HCT116 (cell line): ENCODE measurements around the gene TMEM232. TPM values are rescaled to one million over a fixed set of nuclear protein-coding genes. Genes with fewer than 3 reads are reported as not detected.

ENCODE experiments used
- ATAC-seq: fragments of 200-7000 bp; cut with Tn5 transposase; 2 replicates; pipeline ENCODE4 v1.9.1; 2020; ENCODE audit warnings: mild to moderate bottlenecking, moderate library complexity
- BruUV-seq: library from RNA; stranded (reverse); fragments of 400-500 nt; replicated peaks from 2 replicates; lab custom pipeline; 2021; lab: Mats Ljungman, UMichigan
- CTCF ChIA-PET: fragments of 300-600 bp; sonication (Branson Sonifier 250); formaldehyde crosslinking; loops from one replicate; lab custom pipeline; 2021; ENCODE audit warnings: antibody characterized with exemption; lab: Charles Lee
- POLR2A ChIA-PET: fragments of 300-600, 350-600 bp; sonication (Branson Sonifier 250); formaldehyde crosslinking; loops from one replicate; lab custom pipeline; 2021; ENCODE audit warnings: antibody characterized with exemption; lab: Charles Lee
- RAD21 ChIA-PET, 2 experiments: fragments of 300-600 bp; sonication (Branson Sonifier 250); formaldehyde crosslinking; loops; one replicate each; lab custom pipeline; 2023; ENCODE audit warnings: low total read pairs in 2 of 2; ENCODE audit not compliant: uncharacterized antibody in 2 of 2, unreplicated experiment in 2 of 2, low non-redundant PET in 1 of 2; lab: Charles Lee
- DNase-seq: peaks from one replicate; pipeline ENCODE4 v3.0.0-alpha.2; 2010; ENCODE audit warnings: low read depth, low spot score
- H2AFZ ChIP-seq: fragments of 200-600 bp; shearing (Covaris generic), sonication (generic); 2 replicates; pipeline ENCODE4 v1.6.1; 2017; ENCODE audit warnings: low read depth, mixed run types, mixed read lengths, antibody characterized with exemption, low read length; ENCODE audit not compliant: poor library complexity, severe bottlenecking
- H3K27ac ChIP-seq: 2 replicates; pipeline ENCODE4 v1.5.1; 2012; ENCODE audit warnings: low read depth, low read length
- H3K27me3 ChIP-seq: fragments of 200-600 bp; sonication (generic); 2 replicates; pipeline ENCODE4 v1.6.1; 2016; ENCODE audit warnings: mixed run types, low read length, mixed read lengths; ENCODE audit not compliant: insufficient read depth
- H3K36me3 ChIP-seq, 2 experiments: fragments of 200-500 bp in 1 of 2; fragments of 200-600 bp in 1 of 2; sonication (Bioruptor generic) in 1 of 2; sonication (generic) in 1 of 2; 2 replicates each; pipeline versions ENCODE4 v1.5.1 to v1.6.1; 2014 to 2016; ENCODE audit warnings: low read length in 2 of 2, inconsistent platforms in 1 of 2, mixed read lengths in 1 of 2, mixed run types in 1 of 2; ENCODE audit not compliant: insufficient read depth in 2 of 2, control insufficient read depth in 1 of 2
- H3K4me1 ChIP-seq, 2 experiments: fragments of 200-600 bp in 1 of 2; sonication (generic) in 1 of 2; 2 replicates each; pipeline versions ENCODE4 v1.5.1 to v1.6.1; 2012 to 2017; ENCODE audit warnings: low read length in 2 of 2, inconsistent platforms in 1 of 2, mild to moderate bottlenecking in 1 of 2, mixed read lengths in 1 of 2, mixed run types in 1 of 2, moderate library complexity in 1 of 2; ENCODE audit not compliant: insufficient read depth in 2 of 2, control insufficient read depth in 1 of 2
- H3K4me2 ChIP-seq: fragments of 200-600 bp; sonication (generic); 2 replicates; pipeline ENCODE4 v1.6.1; 2017; ENCODE audit warnings: mixed run types, low read length, mixed read lengths
- H3K4me3 ChIP-seq, 2 experiments: fragments of 200-600 bp in 1 of 2; sonication (generic) in 1 of 2; replicated peaks in 1 of 2; 2 replicates each; pipeline ENCODE4 v1.5.1; 2011 to 2016; ENCODE audit warnings: low read length in 2 of 2, control low read depth in 1 of 2, low read depth in 1 of 2, mild to moderate bottlenecking in 1 of 2, mixed read lengths in 1 of 2, mixed run types in 1 of 2
- H3K79me2 ChIP-seq: fragments of 200-600 bp; sonication (generic); 2 replicates; pipeline ENCODE4 v1.6.1; 2017; ENCODE audit warnings: mild to moderate bottlenecking, mixed run types, low read length, moderate library complexity, mixed read lengths; ENCODE audit not compliant: insufficient read depth
- H3K9ac ChIP-seq: fragments of 200-600 bp; sonication (generic); 2 replicates; pipeline ENCODE4 v1.6.1; 2016; ENCODE audit warnings: low read length, mixed read lengths
- H3K9me2 ChIP-seq: fragments of 200-600 bp; sonication (generic), shearing (Covaris generic); 2 replicates; pipeline ENCODE4 v1.6.1; 2017; ENCODE audit warnings: mixed run types, mild to moderate bottlenecking, moderate library complexity; ENCODE audit not compliant: insufficient read depth
- H3K9me3 ChIP-seq, 2 experiments: fragments of 200-500 bp in 1 of 2; fragments of 200-600 bp in 1 of 2; sonication (Bioruptor generic) in 1 of 2; sonication (generic) in 1 of 2; 2 replicates each; pipeline ENCODE4 v1.6.1; 2014 to 2017; ENCODE audit warnings: low read length in 2 of 2, mixed read lengths in 2 of 2, inconsistent platforms in 1 of 2, low read depth in 1 of 2, mild to moderate bottlenecking in 1 of 2, mixed run types in 1 of 2, moderate library complexity in 1 of 2; ENCODE audit not compliant: control insufficient read depth in 1 of 2, insufficient read depth in 1 of 2
- H4K20me1 ChIP-seq: fragments of 200-600 bp; sonication (generic), shearing (Covaris generic); 2 replicates; pipeline ENCODE4 v1.6.1; 2017; ENCODE audit warnings: mixed run types, mild to moderate bottlenecking, moderate library complexity; ENCODE audit not compliant: insufficient read depth
- CBX3 ChIP-seq: IDR thresholded peaks from 2 replicates; pipeline ENCODE4 v1.6.1; 2012; ENCODE audit warnings: low read depth
- CTCF ChIP-seq, 3 experiments: fragments of 200-600 bp in 1 of 3; sonication (generic) in 1 of 3; IDR thresholded peaks in 2 of 3; conservative IDR thresholded peaks in 1 of 3; 2 replicates each; pipeline ENCODE4 v1.5.1; 2012 to 2017; ENCODE audit warnings: low read depth in 2 of 3, low read length in 2 of 3, antibody characterized with exemption in 1 of 3, borderline replicate concordance in 1 of 3, control low read depth in 1 of 3, mild to moderate bottlenecking in 1 of 3, mixed read lengths in 1 of 3, mixed run types in 1 of 3, moderate library complexity in 1 of 3; ENCODE audit not compliant: insufficient read depth in 1 of 3
- EZH2 ChIP-seq: fragments of 200-600 bp; sonication (generic); IDR thresholded peaks from 2 replicates; pipeline ENCODE4 v1.6.1; 2017; ENCODE audit warnings: antibody characterized with exemption, mixed run types
- EZH2phosphoT487 ChIP-seq: fragments of 200-600 bp; IDR thresholded peaks from 2 replicates; pipeline ENCODE4 v1.6.1; 2018; ENCODE audit warnings: antibody characterized with exemption, borderline replicate concordance
- FOSL1 ChIP-seq: IDR thresholded peaks from 2 replicates; pipeline ENCODE4 v1.6.1; 2012; ENCODE audit warnings: low read depth
- MAX ChIP-seq: IDR thresholded peaks from 2 replicates; pipeline ENCODE4 v1.6.1; 2012
- SIN3A ChIP-seq: IDR thresholded peaks from 2 replicates; pipeline ENCODE4 v1.6.1; 2012; ENCODE audit warnings: low read depth
- SP1 ChIP-seq: IDR thresholded peaks from 2 replicates; pipeline ENCODE4 v1.6.1; 2012; ENCODE audit warnings: low read depth
- SRF ChIP-seq: IDR thresholded peaks from 2 replicates; pipeline ENCODE4 v1.6.1; 2012; ENCODE audit warnings: low read depth
- TCF7L2 ChIP-seq: IDR thresholded peaks from 2 replicates; pipeline ENCODE4 v1.7.0; 2011; ENCODE audit warnings: borderline replicate concordance, inconsistent platforms; ENCODE audit not compliant: insufficient read depth, insufficient read length; ENCODE audit errors: extremely low read depth
- YY1 ChIP-seq: IDR thresholded peaks from 2 replicates; pipeline ENCODE4 v1.6.1; 2011; ENCODE audit warnings: low read length, low read depth, moderate library complexity, mild to moderate bottlenecking; ENCODE audit not compliant: insufficient replicate concordance; ENCODE audit errors: extremely low read depth
- ZBTB33 ChIP-seq: IDR thresholded peaks from 2 replicates; pipeline ENCODE4 v1.6.1; 2011; ENCODE audit warnings: mild to moderate bottlenecking, low read length, moderate library complexity; ENCODE audit not compliant: insufficient replicate concordance; ENCODE audit errors: extremely low read depth
- ZFX ChIP-seq: fragments of 450-650 bp; IDR thresholded peaks from 2 replicates; pipeline ENCODE4 v1.6.1; 2017
- intact Hi-C: fragments of 100-400 bp; cut with micrococcal nuclease; formaldehyde crosslinking; loops from 2 replicates; pipeline ENCODE4 v1.10.0; 2022
- total RNA-seq: library from RNA; stranded (reverse); gene quantifications from one replicate; pipeline ENCODE4 v1.2.1, GENCODE V29; 2021; ENCODE audit not compliant: unreplicated experiment

The TMEM232 gene
- total RNA-seq, 1 experiment from 2014 or later = 1.2 TPM

GRCh38 chr5:110377361-110377760, 349.1 kb downstream of the TMEM232 start:
- H3K4me2 ChIP-seq = no peak overlapping the region
- no peaks in the 10 kb centered on the region for H3K9me3 ChIP-seq
- no TSS peak for BruUV-seq
- no peak for ATAC-seq
- no peak for DNase-seq
- no peaks in the 10 kb centered on the region for H3K4me1 ChIP-seq
- TF ChIP-seq SP1 = no peak
- no peak for TF ChIP-seq CBX3
- no peak for TF ChIP-seq SIN3A
- no peak for TF ChIP-seq CTCF (IDR thresholded peaks at IDR 0.05 in 2 of 3, conservative IDR thresholded peaks at IDR 0.05 in 1 of 3; ENCODE audit: borderline replicate concordance in 1 of 3, insufficient read depth in 1 of 3, low read depth in 2 of 3, low read length in 2 of 3)
- no peak for TF ChIP-seq EZH2phosphoT487
- TF ChIP-seq EZH2 = no peak
- no peak for TF ChIP-seq SRF
- TF ChIP-seq TCF7L2 = no peak
- TF ChIP-seq FOSL1 = no peak
- no peak for TF ChIP-seq ZFX
- TF ChIP-seq ZBTB33 = no peak
- TF ChIP-seq YY1 = no peak
- no peak for TF ChIP-seq MAX
- H4K20me1 ChIP-seq = no peaks in the 10 kb centered on the region
- H3K36me3 ChIP-seq = no peaks in the 10 kb centered on the region
- H3K9ac ChIP-seq = no peak overlapping the region
- no peaks in the 10 kb centered on the region for H3K27me3 ChIP-seq
- CTCF ChIA-PET = no interaction called here
- H3K4me3 ChIP-seq = no peak overlapping the region
- H3K27ac ChIP-seq = no peak overlapping the region
- intact Hi-C loops = no loop called here
- H3K9me2 ChIP-seq = no peaks in the 10 kb centered on the region; the same call in 1 of the 2 replicates
- POLR2A ChIA-PET = no interaction called here
- H2AFZ ChIP-seq = no peak overlapping the region
- RAD21 ChIA-PET = no interaction called here
- H3K79me2 ChIP-seq = no peaks in the 10 kb centered on the region
